GM12801 (cell line): ENCODE results near the gene DOC2B.

Experiments
- TF ChIP-seq, protein P1 (sequence below): IDR thresholded peaks from one replicate; pipeline ENCODE4 v1.5.1; 2011; ENCODE audit warnings: control low read depth; ENCODE audit not compliant: insufficient read length; ENCODE audit errors: extremely low read depth

The DOC2B gene

DNA sequence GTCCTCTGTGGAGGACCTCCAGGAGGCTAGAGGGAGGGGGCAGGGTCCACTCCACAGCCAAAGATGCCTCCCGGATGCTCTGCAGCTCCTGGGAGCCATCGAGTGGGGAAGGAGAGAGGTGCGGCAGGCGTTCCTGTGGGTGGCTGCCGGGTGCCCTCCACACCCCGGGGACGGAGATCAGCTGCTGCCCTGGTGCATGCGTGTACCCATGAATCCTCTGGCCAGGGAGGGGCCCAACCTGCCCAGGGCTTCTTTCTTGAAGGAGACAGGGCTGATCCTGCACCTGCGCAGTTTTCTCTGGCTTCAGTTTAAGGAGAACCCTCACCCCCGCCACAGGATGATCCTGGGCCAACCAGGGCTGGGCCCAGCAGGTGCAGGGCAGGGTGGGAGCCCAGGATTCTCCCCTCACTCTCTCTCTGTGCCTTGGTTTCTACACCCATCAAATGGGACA, 33.5 kb upstream of the DOC2B start:
- TF ChIP-seq, protein P1, sequence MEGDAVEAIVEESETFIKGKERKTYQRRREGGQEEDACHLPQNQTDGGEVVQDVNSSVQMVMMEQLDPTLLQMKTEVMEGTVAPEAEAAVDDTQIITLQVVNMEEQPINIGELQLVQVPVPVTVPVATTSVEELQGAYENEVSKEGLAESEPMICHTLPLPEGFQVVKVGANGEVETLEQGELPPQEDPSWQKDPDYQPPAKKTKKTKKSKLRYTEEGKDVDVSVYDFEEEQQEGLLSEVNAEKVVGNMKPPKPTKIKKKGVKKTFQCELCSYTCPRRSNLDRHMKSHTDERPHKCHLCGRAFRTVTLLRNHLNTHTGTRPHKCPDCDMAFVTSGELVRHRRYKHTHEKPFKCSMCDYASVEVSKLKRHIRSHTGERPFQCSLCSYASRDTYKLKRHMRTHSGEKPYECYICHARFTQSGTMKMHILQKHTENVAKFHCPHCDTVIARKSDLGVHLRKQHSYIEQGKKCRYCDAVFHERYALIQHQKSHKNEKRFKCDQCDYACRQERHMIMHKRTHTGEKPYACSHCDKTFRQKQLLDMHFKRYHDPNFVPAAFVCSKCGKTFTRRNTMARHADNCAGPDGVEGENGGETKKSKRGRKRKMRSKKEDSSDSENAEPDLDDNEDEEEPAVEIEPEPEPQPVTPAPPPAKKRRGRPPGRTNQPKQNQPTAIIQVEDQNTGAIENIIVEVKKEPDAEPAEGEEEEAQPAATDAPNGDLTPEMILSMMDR = no peak

DNA sequence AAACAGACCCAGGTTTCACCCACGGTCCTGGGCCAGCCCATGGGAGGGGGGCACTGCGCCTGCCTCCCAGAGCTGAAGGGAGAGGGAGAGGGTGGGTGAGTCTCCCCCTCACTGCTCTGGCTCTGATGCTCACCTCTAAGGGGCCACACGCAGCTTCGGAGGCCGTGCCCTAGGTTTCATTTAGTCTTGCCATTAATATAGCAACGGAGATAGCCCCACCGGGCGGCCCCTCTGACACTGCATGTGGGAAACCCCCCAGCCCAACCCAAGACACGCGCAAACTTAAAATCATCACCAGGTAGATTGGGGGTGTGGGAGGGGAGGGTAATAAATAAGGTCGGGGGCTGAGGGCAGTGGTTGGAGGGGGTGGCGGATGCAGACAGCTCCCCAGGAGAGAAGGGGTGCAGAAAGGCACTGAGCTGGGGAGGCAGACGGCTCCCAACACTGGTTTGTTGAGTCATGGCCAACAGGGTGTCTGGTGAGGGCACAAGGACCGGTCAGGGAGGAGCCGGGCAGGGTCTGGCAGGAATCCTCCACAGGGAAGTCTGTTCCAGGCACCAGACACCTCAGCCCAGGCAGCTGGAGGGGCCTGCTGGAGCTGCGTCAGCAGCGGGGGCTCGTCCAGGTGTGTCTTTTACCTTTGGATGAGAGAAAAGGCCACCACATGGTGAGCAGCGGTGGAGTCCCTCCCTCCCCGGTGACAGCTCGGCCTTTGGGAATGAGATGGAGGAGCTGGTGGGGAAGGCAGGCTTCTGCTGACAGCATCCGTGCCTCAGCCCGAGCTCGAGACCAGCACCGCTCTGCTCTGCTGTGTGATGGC, 32.0 kb upstream of the DOC2B start:
- TF ChIP-seq, protein P1 = no peak

DNA sequence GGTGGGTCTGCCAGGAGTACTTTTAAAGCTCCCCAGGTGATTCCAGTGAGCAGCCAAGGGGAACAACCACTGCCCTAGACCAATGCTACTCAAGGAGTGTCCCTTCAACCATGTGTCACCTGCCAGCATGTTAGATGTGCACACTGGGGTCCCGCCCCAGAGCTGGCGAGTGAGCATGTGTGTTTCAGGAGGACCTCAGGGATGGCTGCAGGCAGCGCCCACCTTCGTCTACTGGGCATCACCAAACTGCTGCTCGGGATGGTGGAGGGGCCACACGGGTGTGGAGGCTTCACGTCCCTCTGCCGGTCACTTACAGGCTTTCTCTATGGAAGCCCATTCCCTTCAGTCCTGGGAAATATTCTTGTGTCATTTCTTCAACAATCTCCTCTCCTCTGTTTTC, 29.0 kb upstream of the DOC2B start:
- TF ChIP-seq, protein P1 = no peak

DNA sequence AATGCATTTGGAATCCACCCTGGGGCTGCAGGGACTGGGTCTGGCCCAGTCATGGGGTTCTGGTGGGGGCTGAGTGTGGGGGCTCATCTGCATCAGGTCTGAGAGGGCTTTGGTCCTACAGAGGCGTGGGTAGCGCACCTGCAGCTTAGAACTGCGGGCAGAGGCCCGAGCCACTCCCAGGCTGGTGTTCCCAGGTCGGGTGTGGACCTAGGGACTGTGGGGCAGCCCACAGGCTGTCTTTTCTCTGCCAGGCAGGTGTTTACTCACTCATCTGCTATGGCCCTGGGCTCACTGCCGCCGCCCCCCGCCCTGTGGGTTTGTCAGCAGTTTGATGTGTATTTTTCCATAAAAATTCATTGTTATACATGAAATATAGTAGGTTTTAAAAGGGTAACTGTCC, 27.0 kb upstream of the DOC2B start:
- TF ChIP-seq, protein P1 = no peak

DNA sequence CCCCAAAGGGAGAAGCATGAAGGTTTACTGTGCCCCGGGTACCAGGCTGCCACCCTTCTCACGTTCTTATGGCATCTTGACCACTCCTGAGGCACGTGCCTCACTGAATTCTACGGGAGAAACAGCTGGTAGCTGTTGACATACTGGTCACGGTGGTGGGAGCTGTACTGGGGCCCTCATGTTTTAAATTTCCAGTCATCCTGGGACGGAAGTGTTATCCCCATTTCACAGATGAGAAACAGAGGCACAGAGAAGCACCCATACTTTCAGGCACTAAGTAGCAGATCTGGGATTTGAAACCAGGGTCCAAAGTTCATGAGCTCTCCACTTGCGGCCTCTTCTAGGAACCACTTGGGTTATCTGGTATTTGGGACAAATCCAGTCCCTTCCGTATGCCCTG, 26.3 kb upstream of the DOC2B start:
- TF ChIP-seq, protein P1 = no peak

DNA sequence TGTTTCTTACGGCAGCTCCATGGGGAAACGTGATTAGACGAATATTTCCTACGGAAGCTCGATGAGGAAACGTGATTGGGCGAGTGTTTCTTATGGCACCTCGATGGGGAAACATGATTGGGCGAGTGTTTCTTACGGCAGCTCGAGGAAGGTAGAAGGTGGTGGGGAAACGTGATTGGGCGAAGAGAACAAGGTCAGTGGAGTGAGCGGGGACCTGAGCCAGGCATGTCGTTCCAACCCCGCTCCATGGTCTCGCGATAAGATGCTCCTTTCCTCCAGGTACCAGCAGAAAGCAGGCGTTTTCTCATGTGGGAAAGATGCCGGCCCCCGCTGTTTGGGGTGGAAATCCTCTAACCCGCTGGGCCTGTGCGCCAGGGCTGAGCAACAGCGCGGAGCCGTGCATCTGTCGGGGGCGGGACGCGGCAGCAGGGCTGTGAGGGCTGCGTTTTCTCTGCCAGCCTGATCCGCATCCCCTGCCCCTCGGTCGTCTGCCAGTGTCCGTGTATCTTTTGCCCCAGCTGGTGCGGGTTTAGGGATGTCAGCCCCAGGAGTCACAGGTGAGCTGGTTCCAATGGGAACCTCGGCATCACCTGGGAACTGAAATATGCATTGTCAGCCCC, 25.6 kb upstream of the DOC2B start:
- TF ChIP-seq, protein P1 = no peak

DNA sequence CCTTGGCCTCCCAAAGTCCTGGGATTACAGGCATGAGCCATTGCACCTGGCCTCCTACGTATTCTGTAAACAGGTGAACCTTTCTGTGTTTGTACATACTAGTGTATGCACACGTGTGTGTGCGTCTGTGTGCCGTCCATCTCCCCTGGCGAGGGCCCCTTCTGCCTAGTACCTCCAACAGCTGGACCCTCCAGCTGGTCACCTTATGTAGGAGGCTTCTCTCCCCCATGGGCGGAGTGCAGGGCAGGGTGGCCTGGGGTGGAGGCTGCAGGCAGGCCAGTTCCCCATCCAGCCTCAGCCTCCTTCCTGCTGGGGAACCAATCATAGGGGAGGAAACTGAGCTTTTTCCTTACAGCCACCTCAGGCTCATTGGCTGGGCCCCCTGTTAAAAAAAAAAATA, 24.4 kb upstream of the DOC2B start:
- TF ChIP-seq, protein P1 = no peak
